ENCODE measurements around the gene F2RL3.
"Not testable (repeated sequence)": the region's sequence is repeated elsewhere in the genome, so short reads cannot be mapped to it uniquely, and the experiment has no call there.

The F2RL3 gene

DNA sequence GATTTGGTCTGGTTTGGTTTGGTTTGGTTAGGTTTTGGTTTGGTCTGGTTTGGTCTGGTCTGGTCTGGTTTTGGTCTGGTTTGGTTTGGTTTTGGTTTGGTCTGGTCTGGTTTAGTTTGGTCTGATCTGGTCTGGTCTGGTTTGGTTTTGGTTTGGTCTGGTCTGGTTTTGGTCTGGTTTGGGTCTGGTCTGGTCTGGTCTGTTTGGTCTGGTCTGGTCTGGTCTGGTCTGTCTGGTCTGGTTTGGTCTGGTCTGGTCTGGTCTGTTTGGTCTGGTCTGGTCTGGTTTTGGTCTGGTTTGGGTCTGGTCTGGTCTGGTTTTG lies 13.9 kb upstream of the F2RL3 start:
- not testable (repeated sequence) for DNase-seq (ENCODE audit: low read depth in 2 of 2)

DNA sequence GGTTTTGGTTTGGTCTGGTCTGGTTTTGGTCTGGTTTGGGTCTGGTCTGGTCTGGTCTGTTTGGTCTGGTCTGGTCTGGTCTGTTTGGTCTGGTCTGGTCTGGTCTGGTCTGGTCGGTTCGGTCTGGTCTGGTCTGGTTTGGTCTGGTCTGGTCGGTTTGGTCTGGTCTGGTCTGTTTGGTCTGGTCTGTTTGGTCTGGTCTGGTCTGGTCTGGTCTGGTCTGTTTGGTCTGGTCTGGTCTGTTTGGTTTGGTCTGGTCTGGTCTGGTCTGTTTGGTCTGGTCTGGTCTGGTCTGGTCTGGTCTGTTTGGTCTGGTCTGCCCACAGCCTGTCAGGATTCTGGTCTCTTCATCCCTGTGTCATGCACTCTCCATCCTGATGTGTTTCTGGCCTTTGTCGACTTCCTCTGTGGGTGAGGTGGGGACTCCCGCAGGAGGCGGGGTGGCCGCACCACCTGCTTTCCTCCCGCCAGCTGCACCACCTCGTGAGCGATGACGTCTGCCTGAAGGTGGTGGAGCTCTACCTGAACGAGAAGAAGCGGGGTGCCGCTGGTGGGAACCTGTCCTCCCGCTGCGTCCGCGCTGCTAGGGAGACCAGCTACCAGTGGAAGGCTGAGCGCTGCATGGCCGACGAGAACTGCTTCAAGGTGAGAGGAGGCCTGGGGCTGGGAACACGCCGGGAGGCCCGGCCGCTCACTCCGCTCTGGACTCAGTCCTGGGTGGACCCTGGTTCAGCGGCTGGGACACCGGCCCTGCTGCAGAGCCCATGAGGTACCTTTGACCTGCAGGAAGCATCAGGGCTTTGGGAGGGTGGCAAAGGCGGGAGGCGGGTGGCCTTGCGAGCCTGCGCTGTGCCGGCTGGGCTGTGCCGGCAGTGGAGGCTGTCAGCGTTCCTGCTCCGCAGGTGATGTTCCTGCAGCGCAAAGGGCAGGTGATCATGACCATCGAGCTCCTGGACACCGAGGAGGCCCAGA lies 12.9 kb upstream of the F2RL3 start:
- DNase-seq (ENCODE audit: low read depth in 2 of 2) = no peak

DNA sequence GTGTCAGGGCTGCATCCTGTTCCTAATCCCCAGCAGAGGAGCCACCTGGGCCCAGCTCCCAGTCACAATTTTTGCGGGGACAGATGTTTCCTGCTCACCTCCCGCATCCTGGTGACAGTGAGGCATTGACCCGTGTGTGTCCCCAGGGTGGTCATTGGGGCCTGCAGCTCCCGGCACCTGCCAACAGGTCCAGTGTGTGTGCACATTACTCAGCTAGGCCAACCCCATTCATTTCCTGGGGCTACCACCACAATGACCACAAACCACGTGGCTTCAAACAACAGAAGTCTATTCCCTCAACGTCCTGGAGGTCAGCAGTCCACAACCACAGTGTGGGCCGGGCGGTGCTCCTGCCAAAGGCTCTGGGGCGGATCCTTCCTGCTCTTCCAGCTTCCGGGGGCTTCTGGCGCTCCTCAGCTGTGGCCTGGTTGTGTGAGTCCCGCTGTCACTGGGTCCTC lies 11.9 kb upstream of the F2RL3 start:
- DNase-seq (ENCODE audit: low read depth in 2 of 2) = no peak

DNA sequence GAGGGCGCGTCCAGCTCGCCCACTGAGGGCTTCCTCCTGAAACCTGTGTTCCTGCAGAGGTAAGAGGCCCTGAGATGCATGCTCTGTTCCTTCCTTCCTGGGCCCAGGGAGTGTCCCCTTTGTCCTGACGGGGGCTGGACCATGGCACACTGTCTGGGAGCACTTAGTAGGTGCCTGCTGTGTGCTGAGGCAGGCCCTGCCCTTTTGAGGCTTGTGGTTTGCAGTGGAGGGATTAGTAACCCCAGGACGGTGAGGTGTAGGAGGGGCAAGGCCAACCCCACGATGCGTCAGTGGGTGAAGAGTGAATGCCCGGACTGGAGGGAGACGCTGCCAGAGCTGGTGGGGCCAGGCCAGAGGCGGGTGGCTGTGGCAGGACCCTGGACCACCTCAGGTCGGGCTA lies 11.2 kb upstream of the F2RL3 start:
- DNase-seq (ENCODE audit: low read depth in 2 of 2) = no peak

DNA sequence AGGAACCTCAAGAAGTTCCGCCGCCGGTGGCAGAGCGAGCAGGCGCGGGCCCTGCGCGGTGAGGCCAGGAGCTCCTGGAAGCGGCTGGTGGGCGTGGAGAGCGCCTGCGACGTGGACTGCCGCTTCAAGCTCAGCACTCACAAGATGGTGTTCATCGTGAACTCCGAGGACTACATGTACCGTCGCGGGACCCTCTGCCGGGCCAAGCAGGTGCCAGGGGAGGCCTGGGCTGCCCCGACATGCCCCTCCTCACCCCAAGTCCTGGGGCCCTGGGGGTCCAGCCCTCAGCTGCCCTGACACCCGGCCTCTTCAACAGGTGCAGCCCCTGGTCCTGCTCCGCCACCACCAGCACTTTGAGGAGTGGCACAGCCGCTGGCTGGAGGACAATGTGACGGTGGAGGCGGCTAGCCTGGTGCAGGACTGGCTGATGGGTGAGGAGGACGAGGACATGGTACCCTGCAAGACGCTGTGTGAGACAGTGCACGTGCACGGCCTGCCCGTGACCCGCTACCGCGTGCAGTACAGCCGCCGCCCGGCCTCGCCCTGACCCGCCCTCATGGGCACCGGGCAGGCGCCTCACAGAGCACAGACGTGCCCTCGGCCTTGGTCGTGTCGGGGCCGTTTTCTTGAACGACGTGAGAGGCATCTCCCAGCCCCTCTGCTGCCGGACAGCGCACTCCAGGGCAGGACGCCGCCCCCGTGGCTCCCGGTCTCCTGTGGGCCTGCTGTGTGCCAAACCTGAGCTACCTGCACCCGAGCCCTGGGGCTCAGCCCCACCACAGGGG lies 10.4 kb upstream of the F2RL3 start:
- no peak for DNase-seq (ENCODE audit: low read depth in 2 of 2)

DNA sequence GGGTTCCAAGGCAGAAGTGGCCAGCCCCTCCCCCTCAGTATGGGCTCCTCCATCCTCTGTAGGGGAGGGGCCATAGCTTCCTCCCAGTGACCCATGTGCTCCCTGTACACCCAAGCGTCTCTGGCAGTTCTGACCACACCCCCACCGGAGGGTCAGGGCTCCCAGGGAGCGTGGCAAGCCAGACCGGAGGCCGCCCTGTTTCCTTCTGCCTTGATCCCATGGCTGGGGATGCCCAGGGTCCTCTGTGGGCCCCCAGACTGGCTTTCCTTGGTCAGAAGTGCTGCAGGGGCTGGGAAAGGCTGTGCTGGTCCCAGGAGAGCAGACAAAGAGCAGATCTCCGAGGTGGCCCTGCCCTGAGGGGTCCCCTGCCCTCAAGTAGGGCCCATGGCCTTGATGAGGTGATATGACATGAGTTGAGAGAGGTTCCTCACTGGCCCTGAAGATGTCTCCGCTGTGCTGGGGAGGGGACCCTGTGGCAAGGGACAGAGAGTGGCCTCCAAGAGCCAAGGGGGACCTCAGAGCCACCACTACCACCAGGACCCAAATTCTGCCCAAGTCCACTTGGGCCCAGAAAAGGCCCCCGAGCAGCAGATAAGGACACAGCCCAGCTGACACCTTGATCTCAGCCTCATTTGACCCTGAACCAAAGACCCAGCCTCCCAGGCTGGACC lies 7.8 kb upstream of the F2RL3 start:
- no peak for DNase-seq (ENCODE audit: low read depth in 2 of 2)

DNA sequence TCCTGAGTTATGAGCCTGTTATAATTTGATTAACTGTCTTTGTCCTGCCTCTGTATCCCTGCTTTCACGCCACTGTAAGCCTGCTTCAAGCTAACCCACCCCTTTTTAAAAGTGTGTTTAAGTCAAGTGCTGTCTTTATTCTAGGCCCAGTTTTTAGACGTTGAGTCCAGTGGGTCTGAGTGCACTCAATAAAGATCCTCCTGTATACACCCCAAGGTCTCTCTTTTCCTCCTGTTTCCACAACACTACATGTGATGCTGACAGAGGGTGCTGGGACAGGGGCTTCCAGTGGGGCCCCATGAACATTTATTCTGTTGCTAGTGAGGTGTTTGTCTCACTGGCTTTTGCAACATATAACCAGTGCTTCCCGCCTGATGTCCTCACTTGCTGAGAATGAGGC lies 6.7 kb upstream of the F2RL3 start:
- no peak for DNase-seq (ENCODE audit: low read depth in 2 of 2)

DNA sequence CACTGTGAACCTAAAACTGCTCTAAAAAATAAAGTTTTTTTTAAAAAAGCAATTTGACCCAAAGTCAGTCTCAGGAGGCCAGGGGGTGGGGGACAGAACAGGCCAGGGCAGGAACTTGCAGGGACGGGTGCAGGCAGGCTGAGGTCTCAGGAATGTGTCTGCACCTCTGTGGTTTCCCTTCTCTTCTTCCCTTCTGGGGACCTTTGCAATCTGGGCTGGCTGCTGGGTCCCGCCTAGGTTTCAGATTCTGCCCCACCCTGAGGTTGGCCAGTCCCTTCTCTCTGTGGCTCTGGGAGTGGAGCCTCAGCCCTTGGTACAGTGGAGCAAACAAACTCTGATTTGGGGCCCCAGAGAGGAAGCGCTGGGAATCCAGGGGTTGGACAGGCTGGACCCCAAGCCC lies 5.3 kb upstream of the F2RL3 start:
- no peak for DNase-seq (ENCODE audit: low read depth in 2 of 2)

DNA sequence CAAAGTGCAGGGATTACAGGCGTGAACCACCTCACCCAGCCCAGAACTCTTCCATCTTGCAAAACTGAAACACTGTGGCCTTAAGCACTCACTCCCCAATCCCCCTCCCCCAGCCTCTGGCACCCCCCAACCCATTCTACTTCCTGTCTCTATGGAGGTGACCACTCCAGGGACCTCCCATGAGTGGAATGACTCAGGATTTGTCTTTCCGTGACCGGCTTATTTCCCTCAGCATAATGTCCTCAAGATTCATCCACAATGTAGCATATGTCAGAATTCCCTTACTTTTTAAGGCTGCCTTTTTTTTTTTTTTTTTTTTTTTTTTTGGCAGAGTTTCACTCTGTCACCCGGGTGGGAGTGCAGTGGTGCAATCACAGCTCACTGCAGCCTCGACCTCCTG lies 3.6 kb upstream of the F2RL3 start:
- DNase-seq (ENCODE audit: low read depth in 2 of 2) = no peak

DNA sequence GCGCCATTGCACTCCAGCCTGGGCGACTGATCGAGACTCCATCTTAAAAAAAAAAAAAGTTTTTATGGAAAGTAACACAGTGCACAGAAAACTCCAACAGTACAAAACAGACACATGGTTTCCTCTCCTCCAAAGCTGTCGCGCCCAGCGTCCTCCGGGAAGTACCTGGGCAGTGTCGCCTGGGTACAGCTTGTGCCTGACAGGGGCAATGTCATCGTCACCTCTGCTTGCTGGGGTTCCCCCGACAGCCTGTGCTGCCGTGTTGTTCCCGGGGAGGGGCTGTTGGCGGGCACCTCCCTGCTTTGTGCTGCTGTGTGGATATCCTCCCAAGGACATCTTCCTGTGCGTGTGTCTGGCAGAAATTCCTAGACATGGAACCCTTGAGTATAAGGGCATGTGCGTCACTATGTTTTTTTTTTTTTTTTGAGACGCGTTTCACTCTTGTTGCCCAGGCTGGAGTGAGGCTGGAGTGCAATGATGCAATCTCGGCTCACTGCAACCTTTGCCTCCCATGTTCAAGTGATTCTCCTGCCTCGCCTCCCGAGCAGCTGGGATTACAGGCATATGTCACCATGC lies 2.4 kb upstream of the F2RL3 start:
- no peak for DNase-seq (ENCODE audit: low read depth in 2 of 2)

DNA sequence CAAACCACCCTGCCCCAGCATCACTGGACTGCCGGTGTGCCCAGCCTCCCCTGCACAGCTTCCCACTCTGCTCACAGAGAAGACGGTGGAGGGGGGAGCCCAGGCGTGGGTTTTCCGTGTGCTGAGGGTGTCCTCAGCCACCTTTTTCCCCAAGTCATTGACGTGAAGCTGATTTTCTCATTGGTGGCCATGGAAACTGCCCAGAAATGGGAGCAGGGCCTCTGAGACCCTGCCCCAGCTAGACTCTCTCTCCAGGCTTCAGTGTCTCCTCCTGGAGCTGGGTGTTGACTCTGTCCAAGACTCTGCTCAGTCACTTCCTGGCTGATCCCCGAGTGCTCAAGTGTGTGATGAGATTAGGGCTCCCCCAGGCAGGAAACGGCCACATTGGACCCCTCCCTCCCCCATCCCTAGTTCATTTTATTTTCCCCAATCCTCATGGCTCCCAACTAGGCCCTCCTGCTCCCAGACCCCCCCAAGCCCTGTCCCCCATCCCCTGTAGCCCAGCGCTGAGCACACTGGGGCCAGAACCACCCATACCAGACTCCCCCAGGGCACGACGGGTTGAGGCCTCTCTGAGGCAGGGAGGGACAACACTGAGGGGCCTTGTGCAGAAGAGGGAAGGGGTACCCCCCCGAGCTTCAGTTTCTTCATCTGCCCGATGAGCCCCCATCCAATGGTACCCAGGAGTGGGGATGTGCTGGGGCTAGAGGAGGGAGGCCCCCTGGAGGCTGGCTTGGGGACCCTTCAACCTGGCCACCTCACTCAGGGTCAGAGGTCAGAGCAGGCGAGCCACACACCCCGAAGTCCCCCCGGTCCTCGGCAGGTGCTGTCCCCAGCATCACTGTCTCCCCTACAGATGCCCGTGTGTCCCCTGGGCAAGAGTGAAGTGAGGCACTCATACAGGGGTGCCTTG lies 1.2 kb upstream of the F2RL3 start:
- DNase-seq (ENCODE audit: low read depth in 2 of 2) = no peak

DNA sequence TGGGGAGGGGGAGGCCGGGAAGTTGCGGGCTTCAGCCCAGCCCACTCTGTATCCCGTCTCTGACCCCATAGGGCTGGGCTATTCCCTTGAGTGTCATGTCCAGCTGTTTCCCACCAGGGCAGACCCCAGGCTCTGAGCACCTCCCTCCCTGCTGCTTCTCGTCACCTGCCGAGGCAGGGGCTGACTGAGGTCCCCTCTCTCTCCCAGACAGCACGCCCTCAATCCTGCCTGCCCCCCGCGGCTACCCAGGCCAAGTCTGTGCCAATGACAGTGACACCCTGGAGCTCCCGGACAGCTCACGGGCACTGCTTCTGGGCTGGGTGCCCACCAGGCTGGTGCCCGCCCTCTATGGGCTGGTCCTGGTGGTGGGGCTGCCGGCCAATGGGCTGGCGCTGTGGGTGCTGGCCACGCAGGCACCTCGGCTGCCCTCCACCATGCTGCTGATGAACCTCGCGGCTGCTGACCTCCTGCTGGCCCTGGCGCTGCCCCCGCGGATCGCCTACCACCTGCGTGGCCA lies 625 bp downstream of the F2RL3 start:
- no peak for DNase-seq (ENCODE audit: low read depth in 2 of 2)

DNA sequence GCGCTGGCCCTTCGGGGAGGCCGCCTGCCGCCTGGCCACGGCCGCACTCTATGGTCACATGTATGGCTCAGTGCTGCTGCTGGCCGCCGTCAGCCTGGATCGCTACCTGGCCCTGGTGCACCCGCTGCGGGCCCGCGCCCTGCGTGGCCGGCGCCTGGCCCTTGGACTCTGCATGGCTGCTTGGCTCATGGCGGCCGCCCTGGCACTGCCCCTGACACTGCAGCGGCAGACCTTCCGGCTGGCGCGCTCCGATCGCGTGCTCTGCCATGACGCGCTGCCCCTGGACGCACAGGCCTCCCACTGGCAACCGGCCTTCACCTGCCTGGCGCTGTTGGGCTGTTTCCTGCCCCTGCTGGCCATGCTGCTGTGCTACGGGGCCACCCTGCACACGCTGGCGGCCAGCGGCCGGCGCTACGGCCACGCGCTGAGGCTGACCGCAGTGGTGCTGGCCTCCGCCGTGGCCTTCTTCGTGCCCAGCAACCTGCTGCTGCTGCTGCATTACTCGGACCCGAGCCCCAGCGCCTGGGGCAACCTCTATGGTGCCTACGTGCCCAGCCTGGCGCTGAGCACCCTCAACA lies 1.2 kb downstream of the F2RL3 start:
- DNase-seq (ENCODE audit: low read depth in 2 of 2) = no peak

DNA sequence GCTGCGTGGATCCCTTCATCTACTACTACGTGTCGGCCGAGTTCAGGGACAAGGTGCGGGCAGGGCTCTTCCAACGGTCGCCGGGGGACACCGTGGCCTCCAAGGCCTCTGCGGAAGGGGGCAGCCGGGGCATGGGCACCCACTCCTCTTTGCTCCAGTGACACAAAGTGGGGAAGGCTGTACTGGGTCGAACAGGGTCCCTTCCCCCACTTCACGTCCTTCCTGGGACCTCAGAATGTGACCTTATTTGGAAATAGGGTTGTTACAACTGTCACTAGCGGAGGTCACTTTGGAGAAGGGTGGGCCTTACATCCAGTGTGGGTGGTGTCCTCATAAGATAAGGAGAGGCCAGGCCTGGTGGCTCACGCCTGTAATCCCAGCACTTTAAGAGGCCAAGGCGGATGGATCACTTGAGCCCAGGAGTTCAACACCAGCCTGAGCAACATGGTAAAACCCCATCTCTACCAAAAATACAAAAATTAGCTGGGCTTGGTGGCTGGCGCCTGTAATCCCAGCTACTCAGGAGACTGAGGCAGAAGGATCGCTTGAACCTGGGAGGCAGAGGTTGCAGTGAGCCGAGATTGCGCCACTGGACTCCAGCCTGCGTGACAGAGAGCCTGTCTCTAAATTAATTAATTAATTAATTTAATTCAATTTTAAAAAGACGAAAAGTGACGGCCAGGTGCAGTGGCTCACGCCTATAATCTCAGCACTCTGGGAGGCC lies 1.8 kb downstream of the F2RL3 start:
- DNase-seq (ENCODE audit: low read depth in 2 of 2) = no peak

DNA sequence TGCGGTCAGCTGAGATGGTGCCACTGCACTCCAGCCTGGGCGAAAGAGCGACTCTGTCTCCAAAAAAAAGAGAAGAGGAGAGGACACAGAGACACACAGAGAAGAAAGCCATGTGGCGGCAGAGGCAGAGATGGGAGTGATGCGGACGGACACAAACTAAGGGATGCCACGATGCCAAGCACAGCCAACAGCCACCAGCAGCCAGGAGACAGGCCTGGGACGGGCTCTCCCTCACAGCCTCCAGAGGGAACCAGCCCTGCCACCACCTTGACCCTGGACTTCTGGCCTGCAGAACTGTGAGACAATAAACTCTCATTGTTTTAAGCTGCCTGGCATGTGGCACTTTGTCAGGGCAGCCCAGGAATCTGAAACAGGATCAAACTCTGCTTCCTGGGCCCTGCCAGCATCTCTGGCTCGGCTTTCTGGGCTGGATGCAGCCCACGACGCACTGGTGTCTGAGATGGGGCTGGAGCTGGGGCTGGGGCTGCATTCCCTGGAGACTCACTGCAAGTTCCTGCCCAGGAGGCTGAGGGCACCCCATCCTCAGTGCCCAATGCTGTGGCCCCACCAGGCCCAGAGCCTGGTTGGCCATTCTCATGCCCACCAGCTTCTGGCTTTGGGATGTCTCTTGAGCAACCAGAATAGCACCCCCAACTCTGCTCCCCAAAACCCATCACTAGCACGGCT lies 3.0 kb downstream of the F2RL3 start:
- no peak for DNase-seq (ENCODE audit: low read depth in 2 of 2)

DNA sequence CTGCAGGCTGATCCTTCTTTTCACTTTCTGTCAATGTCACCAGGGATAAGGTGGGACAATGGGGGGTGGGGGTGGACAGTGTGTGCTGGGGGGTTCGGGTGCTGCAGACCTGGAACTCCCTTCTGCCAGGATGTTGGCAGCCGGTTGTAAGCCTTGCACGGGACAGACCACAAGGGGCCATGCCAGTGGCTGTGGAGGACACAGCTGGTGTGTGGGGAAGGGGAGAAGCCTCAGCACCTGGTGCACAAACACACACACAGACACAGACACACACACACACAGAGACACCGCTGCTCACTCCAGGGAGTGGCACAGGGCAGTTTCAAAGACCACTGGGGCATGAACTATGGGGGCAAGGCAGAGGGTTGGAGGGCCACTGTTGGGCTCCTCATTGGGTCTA lies 3.6 kb downstream of the F2RL3 start:
- DNase-seq (ENCODE audit: low read depth in 2 of 2) = no peak

DNA sequence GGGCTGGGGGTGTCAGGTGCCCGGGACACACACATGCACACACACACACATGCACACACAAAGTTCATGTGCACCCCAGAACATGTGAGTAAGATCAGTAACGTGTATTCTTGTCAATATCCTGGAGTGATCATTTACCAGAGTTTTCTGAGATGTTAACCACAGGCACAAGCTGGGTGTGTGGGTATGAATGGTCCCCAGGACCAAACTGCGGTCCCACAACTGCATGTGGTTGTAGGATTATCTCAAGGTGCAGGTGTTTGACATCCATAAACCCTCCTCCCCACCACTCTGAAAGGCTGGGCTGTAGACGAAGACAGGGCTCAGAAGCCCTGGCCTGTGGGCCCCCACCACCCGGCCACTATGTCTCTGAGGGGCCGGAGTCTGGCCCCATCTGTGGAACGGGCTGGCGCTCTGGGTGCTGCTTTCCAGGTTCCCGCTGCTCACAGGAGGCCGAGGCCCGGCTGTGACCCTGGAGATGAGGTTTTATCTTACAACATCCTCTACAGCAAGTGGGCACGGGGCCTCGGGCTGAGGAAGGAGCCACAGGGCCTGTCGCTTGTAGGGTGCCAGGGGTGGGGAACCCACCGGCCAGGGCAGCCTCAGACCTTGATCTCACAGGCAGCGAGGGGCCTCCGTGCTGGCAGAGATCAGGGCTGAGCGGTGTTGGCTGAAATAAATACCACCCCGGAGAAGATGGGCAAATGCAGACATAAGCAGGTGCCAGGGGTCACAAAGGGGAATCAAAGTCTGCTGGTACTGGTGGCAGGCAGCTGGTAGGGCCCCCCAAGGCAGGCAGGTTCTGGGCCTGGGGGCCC lies 4.3 kb downstream of the F2RL3 start:
- no peak for DNase-seq (ENCODE audit: low read depth in 2 of 2)

DNA sequence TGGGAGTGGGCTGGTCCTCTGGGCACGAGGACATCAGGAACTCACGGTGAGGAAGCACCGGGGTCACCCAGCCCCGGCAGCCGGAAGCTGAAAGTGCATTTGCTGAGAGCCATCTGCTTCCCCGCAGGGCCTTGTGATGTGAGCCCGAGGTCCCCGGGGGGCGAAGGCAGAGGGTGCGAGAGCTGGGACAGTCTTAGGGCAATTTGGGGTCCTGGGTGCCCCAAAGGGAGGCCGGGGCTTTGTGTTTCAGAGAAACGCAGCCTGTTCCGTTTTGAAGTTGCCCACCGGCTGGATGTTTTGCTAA lies 4.8 kb downstream of the F2RL3 start:
- DNase-seq (ENCODE audit: low read depth in 2 of 2) = no peak

DNA sequence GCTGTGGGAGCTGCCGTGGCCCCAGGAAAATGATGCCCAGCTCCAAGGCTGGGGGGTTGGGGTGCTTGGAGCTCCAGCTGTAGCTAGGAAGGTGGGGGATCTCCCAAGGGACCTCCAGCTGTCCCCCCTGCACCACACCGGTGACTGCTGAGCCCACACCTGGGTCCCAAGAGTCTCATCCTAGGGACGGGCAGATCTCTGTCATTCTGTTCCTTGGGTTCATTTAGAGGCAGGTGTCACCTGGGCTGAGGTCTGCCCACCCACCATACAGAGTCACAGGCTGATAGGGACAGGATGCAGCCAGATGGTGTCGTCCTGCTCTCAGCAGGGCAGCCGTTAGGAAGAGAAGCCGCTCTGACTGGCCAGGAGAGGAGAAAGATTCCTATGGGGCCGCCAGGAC lies 5.3 kb downstream of the F2RL3 start:
- no peak for DNase-seq (ENCODE audit: low read depth in 2 of 2)

Data from fibroblast of skin of left biceps (primary cell).